Keratinocyte (primary cell): Measurements from ENCODE around the gene CCDC170. TPM values are rescaled to one million over a fixed set of nuclear protein-coding genes. Genes with fewer than 3 reads are reported as not detected.

Source experiments
- DNase-seq: peaks from one replicate; pipeline ENCODE4 v3.0.0-alpha.2; 2011; ENCODE audit warnings: low read depth, missing footprints, low spot score
- FAIRE-seq: peaks from 2 replicates; lab custom pipeline; 2011; peaks lifted over from hg19 to GRCh38; lab: Jason Lieb, UNC
- H2AFZ ChIP-seq: 2 replicates; pipeline ENCODE4 v1.6.0; 2012; ENCODE audit warnings: low read length, control low read depth, inconsistent platforms; ENCODE audit not compliant: control insufficient read depth
- H3K27ac ChIP-seq: 2 replicates; pipeline ENCODE4 v1.5.1; 2011; ENCODE audit warnings: low read length; ENCODE audit not compliant: control insufficient read depth, insufficient read depth
- H3K27me3 ChIP-seq: 3 replicates; pipeline ENCODE4 v1.6.0; 2011; ENCODE audit warnings: low read length; ENCODE audit not compliant: control insufficient read depth, insufficient read depth; ENCODE audit errors: extremely low read depth
- H3K36me3 ChIP-seq, 2 experiments: 2 replicates in 1 of 2; 3 replicates in 1 of 2; pipeline ENCODE4 v1.5.1; 2011; ENCODE audit warnings: low read length in 2 of 2, mild to moderate bottlenecking in 1 of 2; ENCODE audit not compliant: control insufficient read depth in 2 of 2, insufficient read depth in 2 of 2; ENCODE audit errors: extremely low read depth in 1 of 2
- H3K4me1 ChIP-seq: 3 replicates; pipeline ENCODE4 v1.5.1; 2011; ENCODE audit warnings: low read length; ENCODE audit not compliant: control insufficient read depth, insufficient read depth; ENCODE audit errors: extremely low read depth
- H3K4me2 ChIP-seq: 3 replicates; pipeline ENCODE4 v1.6.0; 2011; ENCODE audit warnings: low read depth, low read length; ENCODE audit not compliant: control insufficient read depth, insufficient read depth; ENCODE audit errors: extremely low read depth
- H3K4me3 ChIP-seq, 3 experiments: fragments of 200-600 bp in 1 of 3; sonication (generic) in 1 of 3; 2 replicates in 2 of 3; 3 replicates in 1 of 3; pipeline ENCODE4 v1.5.1; 2011 to 2016; ENCODE audit warnings: low read length in 3 of 3, mild to moderate bottlenecking in 3 of 3, control low read depth in 2 of 3, inconsistent platforms in 1 of 3, low read depth in 1 of 3, mixed read lengths in 1 of 3, mixed run types in 1 of 3, moderate library complexity in 1 of 3; ENCODE audit not compliant: control insufficient read depth in 2 of 3, insufficient read depth in 2 of 3; ENCODE audit errors: extremely low read depth in 1 of 3
- H3K79me2 ChIP-seq: 2 replicates; pipeline ENCODE4 v1.6.0; 2012; ENCODE audit warnings: low read length; ENCODE audit not compliant: control insufficient read depth, insufficient read depth
- H3K9ac ChIP-seq: 3 replicates; pipeline ENCODE4 v1.6.0; 2011; ENCODE audit warnings: low read length; ENCODE audit not compliant: control insufficient read depth, insufficient read depth; ENCODE audit errors: extremely low read depth
- H3K9me1 ChIP-seq: 3 replicates; pipeline ENCODE4 v1.6.0; 2011; ENCODE audit warnings: low read length; ENCODE audit not compliant: control insufficient read depth, insufficient read depth; ENCODE audit errors: extremely low read depth
- H3K9me3 ChIP-seq: 2 replicates; pipeline ENCODE4 v1.5.1; 2012; ENCODE audit warnings: low read depth, low read length; ENCODE audit not compliant: control insufficient read depth
- H4K20me1 ChIP-seq: 3 replicates; pipeline ENCODE4 v1.6.0; 2011; ENCODE audit warnings: low read length; ENCODE audit not compliant: control insufficient read depth, insufficient read depth; ENCODE audit errors: extremely low read depth
- CTCF ChIP-seq, 3 experiments: IDR thresholded peaks in 1 of 3; conservative IDR thresholded peaks in 1 of 3; optimal IDR thresholded peaks in 1 of 3; 2 replicates in 2 of 3; 3 replicates in 1 of 3; pipeline versions ENCODE3 to v1.5.1; 2011; ENCODE audit warnings: low read length in 3 of 3, mild to moderate bottlenecking in 3 of 3, moderate library complexity in 2 of 3, control low read depth in 1 of 3, inconsistent platforms in 1 of 3; ENCODE audit not compliant: insufficient read depth in 2 of 3; ENCODE audit errors: extremely low read depth in 1 of 3
- EZH2 ChIP-seq: IDR thresholded peaks from one replicate; pipeline ENCODE4 v1.6.1; 2012; ENCODE audit warnings: inconsistent platforms, mild to moderate bottlenecking, low read length, moderate library complexity
- dilution Hi-C: fragments of 300-500 bp; cut with MboI; formaldehyde crosslinking; loops from one replicate; pipeline ENCODE4 v1.7.0; 2020; ENCODE audit warnings: low sequenced_read_pairs; ENCODE audit not compliant: extremely low pct_ligation_motif_present
- polyA plus RNA-seq, 5 experiments: library from polyadenylated mRNA; depleted of rRNA in 3 of 5; stranded (reverse) in 3 of 5; stranded (forward) in 1 of 5; unstranded in 1 of 5; fragments of >200 nt; gene quantifications; 1 replicate in 1 of 5; 2 replicates in 3 of 5; 3 replicates in 1 of 5; pipeline versions ENCODE4 v1.2.1 to v1.2.3, GENCODE V29; 2011 to 2012; ENCODE audit warnings: missing spikeins in 2 of 5, low read depth in 1 of 5, low replicate concordance in 1 of 5

The CCDC170 gene
- polyA plus RNA-seq, 1 donor (not counting 4 experiments of a cell fraction or from before 2014, with no cell fraction given), result 0.10 TPM

- H3K4me1 ChIP-seq, result peaks cover 6% of the 10 kb centered on the region
- H3K4me2 ChIP-seq, result no peak overlapping the region
- no peak for DNase-seq
- no peaks in the 10 kb centered on the region for H3K79me2 ChIP-seq
- TF ChIP-seq EZH2 (no peak), CTCF (optimal IDR thresholded peaks at IDR 0.05 in 1 of 3, IDR thresholded peaks at IDR 0.05 in 1 of 3, conservative IDR thresholded peaks at IDR 0.05 in 1 of 3; ENCODE audit: extremely low read depth in 1 of 3, insufficient read depth in 2 of 3, low read length in 3 of 3) (no peak)
- no peak overlapping the region for H3K4me3 ChIP-seq
- no peaks in the 10 kb centered on the region for H3K36me3 ChIP-seq
- H4K20me1 ChIP-seq, result no peaks in the 10 kb centered on the region
- no peak for FAIRE-seq
- H2AFZ ChIP-seq, result no peak overlapping the region
- no peak overlapping the region for H3K9ac ChIP-seq
- no peaks in the 10 kb centered on the region for H3K9me3 ChIP-seq
- no peaks in the 10 kb centered on the region for H3K27me3 ChIP-seq
- H3K9me1 ChIP-seq, result no peaks in the 10 kb centered on the region
- no peak overlapping the region for H3K27ac ChIP-seq
- dilution Hi-C loops, result no loop called here
Measured at GRCh38 chr6:151651639-151652038, 157.8 kb downstream of the CCDC170 start.

DNA sequence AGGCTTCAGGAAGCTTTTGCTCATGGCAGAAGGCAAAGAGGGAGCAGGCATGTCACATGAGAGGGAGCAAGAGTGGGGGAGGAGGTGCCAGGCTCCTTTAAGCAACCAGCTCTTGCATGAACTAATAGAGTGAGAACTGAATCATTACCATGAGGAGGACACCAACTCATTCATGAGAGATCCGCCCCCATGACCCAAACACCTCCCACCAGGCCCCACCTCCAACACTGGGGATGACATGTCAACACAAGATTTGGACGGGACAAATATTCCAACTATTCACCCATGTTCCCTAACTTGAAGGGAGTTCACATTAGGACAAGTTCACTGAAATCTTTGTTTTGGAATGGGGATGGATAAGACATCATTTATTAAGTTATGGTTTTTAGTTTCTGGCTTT is 158.5 kb downstream of the CCDC170 start:
- Histone ChIP-seq H3K27ac (no peak overlapping the region), H3K27me3 (no peaks in the 10 kb centered on the region), H3K79me2 (no peaks in the 10 kb centered on the region), H3K9me3 (no peaks in the 10 kb centered on the region), H3K36me3 (no peaks in the 10 kb centered on the region), H4K20me1 (no peaks in the 10 kb centered on the region), H3K9me1 (no peaks in the 10 kb centered on the region), H3K4me2 (peak overlapping the region; percentile 19), H2AFZ (peak overlapping the region; percentile 77), H3K4me3 (no peak overlapping the region), H3K9ac (no peak overlapping the region), H3K4me1 (peaks cover 6% of the 10 kb centered on the region)
- TF ChIP-seq CTCF (optimal IDR thresholded peaks at IDR 0.05 in 1 of 3, IDR thresholded peaks at IDR 0.05 in 1 of 3, conservative IDR thresholded peaks at IDR 0.05 in 1 of 3; ENCODE audit: extremely low read depth in 1 of 3, insufficient read depth in 2 of 3, low read length in 3 of 3) (no peak), EZH2 (no peak)
- DNase-seq (no peak), FAIRE-seq (peak; percentile 85)
- dilution Hi-C loops, result no loop called here
